Astrocyte of the spinal cord (primary cell): ENCODE data around the gene LIG3.
"Not testable (repeated sequence)": the region's sequence is repeated elsewhere in the genome, so short reads cannot be mapped to it uniquely, and the experiment has no call there.

Experiments used
- DNase-seq: peaks from one replicate; pipeline ENCODE4 v3.0.0; 2011; ENCODE audit warnings: low read depth, low spot score
- H3K4me3 ChIP-seq: 2 replicates; pipeline ENCODE4 v1.5.1; 2011; ENCODE audit warnings: low read depth, mild to moderate bottlenecking, low read length, moderate library complexity
- in situ Hi-C: cut with HindIII; loops from 2 replicates; pipeline ENCODE4 v1.10.0; 2017; ENCODE audit warnings: low sequenced_read_pairs
- TF ChIP-seq, protein P1 (sequence below): IDR thresholded peaks from 2 replicates; pipeline ENCODE4 v1.5.1; 2012; ENCODE audit warnings: low read depth, mild to moderate bottlenecking, low read length, inconsistent platforms

The LIG3 gene

DNA sequence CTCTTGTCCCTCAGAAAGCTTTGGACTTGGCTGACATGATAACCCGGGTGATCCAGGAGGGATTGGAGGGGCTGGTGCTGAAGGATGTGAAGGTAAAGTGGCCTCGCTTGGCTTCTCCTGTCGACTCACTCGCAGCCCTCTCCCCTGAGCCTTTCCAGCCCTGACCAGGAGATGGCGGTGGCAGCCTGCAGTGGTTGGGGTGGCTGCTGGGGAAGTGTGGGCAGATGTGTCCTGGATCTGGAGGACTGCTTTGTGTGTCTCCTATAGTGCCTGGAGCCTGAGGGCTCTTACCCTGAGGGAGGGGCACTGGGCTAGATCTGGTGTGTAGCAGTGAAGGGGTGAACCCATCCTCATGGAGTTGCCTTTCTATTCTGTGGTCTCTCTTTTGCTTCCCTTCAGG, 17.9 kb downstream of the LIG3 start:
- no peak overlapping the region for H3K4me3 ChIP-seq
- DNase-seq, result peak; percentile 74
- TF ChIP-seq, protein P1, sequence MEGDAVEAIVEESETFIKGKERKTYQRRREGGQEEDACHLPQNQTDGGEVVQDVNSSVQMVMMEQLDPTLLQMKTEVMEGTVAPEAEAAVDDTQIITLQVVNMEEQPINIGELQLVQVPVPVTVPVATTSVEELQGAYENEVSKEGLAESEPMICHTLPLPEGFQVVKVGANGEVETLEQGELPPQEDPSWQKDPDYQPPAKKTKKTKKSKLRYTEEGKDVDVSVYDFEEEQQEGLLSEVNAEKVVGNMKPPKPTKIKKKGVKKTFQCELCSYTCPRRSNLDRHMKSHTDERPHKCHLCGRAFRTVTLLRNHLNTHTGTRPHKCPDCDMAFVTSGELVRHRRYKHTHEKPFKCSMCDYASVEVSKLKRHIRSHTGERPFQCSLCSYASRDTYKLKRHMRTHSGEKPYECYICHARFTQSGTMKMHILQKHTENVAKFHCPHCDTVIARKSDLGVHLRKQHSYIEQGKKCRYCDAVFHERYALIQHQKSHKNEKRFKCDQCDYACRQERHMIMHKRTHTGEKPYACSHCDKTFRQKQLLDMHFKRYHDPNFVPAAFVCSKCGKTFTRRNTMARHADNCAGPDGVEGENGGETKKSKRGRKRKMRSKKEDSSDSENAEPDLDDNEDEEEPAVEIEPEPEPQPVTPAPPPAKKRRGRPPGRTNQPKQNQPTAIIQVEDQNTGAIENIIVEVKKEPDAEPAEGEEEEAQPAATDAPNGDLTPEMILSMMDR, result peak; percentile 95
- in situ Hi-C loops, result no loop called here

DNA sequence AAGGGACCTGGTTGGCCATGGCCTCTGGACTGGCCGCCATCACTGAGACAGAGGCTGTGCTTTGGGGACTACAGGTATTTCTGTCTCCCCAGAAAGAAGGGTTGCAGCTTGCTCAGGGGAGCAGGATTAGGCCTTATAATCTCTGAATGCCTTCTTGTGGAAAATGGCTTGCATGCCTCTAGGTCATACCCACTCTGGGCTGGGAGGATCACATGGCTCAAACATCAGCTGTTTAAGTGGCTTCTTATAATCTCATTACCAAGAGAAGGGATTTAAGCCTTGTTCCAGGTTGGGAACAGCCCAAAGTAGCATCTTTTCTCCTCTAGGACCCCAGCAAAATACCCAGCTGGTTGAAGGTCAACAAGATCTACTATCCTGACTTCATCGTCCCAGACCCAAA, 19.1 kb downstream of the LIG3 start:
- in situ Hi-C loops, result no loop called here
- DNase-seq, result no peak
- TF ChIP-seq, protein P1, result no peak
- no peak overlapping the region for H3K4me3 ChIP-seq

DNA sequence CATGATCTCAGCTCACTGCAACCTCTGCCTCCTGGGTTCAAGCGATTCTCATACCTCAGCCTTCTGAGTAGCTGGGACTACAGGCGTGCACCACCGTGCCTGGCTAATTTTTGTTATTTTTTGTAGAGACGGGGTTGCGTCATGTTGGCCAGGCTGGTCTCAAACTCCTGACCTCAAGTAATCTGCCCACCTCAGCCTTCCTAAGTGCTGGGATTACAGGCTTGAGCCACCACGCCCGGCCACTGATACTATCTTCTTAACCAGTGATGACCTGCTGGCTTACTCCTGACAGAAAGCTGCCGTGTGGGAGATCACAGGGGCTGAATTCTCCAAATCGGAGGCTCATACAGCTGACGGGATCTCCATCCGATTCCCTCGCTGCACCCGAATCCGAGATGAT, 20.7 kb downstream of the LIG3 start:
- H3K4me3 ChIP-seq, DNase-seq, in situ Hi-C loops: not testable (repeated sequence)

DNA sequence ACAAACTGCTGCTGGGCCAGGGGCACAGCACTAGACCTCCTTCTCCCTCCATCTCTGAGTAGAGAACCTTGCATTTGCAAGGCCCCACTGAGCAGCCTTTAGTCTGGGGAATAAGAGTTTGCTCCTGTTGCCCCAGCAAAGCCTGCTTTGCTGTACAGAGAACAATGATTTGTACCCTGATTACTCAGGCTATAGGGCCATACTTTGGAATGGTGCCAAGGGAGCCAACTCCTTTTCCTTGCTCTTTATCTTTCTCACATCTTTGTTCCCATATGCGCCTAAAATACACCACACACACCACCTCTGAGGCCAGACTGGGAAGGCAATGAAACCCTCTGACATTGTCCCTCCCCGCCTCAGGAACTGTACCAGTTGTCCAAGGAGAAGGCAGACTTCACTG, 21.2 kb downstream of the LIG3 start:
- TF ChIP-seq, protein P1, result no peak
- DNase-seq, result no peak
- no peak overlapping the region for H3K4me3 ChIP-seq
- in situ Hi-C loops, result no loop called here

DNA sequence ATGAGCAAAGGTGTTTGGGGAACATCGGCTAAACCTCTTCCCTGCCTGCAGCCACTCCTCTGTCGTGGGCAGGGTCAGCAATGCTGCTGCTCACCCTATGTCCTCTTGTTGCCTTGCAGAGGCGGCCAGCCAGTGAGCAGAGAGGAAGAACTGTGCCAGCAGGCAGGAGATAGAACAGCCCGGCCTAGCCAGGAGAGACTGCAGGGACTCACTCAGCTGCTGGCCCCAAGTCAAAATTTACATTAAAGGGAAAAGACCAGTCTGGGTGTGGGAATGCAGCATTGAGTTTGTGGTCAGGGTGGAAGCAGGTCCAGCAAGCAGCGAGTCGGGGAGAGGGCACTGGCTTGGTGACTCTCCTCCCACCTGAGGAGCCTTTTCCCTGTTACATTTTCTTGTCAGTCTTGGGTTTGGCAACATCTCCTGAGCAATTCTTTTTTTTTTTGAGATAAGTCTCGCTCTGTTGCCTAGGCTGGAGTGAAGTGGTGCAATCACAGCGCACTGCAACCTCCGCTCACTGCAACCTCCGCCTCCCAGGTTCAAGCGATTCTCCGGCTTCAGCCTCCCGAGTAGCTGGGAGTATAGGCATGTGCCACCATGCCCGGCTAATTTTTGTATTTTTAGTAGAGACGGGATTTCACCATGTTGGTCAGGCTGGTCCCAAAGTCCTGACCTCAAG, 22.7 kb downstream of the LIG3 start:
- no peak overlapping the region for H3K4me3 ChIP-seq
- peak; percentile 51 for DNase-seq
- in situ Hi-C loops, result no loop called here
- TF ChIP-seq, protein P1, result no peak

DNA sequence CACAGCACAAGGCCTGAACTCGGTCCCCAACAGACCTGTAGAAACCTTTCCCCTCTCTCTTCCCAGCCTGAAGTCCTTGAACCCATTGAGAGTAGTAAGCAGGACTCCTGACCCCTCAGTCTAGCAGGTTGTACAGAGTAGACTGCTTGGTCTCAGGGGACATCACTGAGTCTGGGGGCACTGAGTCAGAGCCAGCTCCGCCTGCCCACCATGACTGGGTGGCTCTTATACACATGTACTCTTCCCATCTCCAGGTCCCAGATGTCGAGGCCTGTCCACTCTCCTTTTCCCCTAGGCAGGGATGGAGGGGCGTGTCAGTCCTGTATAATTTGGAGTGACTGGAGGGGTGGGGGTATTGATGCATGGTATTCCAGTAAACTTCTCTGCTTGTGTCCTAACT, 23.5 kb downstream of the LIG3 start:
- no peak for DNase-seq
- TF ChIP-seq, protein P1, result no peak
- in situ Hi-C loops, result no loop called here
- H3K4me3 ChIP-seq, result no peak overlapping the region

DNA sequence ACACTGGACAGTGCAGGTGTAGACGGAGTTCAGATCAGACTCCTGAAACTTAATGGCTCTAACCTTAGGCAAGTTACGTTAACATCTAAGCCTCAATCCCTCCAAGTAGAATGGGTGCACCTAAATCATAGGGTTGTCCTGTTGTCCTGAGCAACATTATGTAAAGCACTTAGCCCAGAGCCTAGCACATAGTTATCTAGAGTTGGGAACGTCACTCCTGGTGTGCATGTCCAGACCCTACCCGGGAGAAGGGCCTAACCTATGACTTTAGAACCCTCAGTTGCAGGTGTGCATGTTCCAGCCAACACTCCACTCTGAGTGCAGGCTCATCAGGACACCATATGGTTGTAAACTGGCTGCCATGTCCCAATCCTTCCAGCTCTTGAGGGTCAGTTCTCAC, 26.0 kb downstream of the LIG3 start:
- DNase-seq, result no peak
- in situ Hi-C loops, result no loop called here
- TF ChIP-seq, protein P1, result no peak
- no peak overlapping the region for H3K4me3 ChIP-seq
